Neural progenitor cell (in vitro differentiated cells): ENCODE results near the gene STAT5A.

Experiments used
- CTCF ChIP-seq: fragments of 200-600 bp; sonication (generic); IDR thresholded peaks from 2 replicates; pipeline ENCODE4 v1.5.1; 2017; ENCODE audit warnings: antibody characterized with exemption, mild to moderate bottlenecking
- EZH2 ChIP-seq: fragments of 200-600 bp; sonication (generic); IDR thresholded peaks from 2 replicates; pipeline ENCODE4 v1.6.1; 2017; ENCODE audit warnings: antibody characterized with exemption, mild to moderate bottlenecking, moderate library complexity
- EZH2phosphoT487 ChIP-seq: fragments of 200-600 bp; sonication (generic); IDR thresholded peaks from 2 replicates; pipeline ENCODE4 v1.6.1; 2017; ENCODE audit warnings: antibody characterized with exemption

GRCh38 chr17:42272162-42272907, 16.0 kb upstream of the STAT5A start:
- TF ChIP-seq CTCF (no peak), EZH2 (no peak), EZH2phosphoT487 (no peak)
